Liver (tissue), 9 donors: ENCODE data around the gene TMEM18. TPM values are rescaled to one million over a fixed set of nuclear protein-coding genes. Genes with fewer than 3 reads are reported as not detected.
A peak's percentile ranks its signal among the peaks of the same experiment; 100 is the strongest.

Experiments used
- DNase-seq: peaks from one replicate; pipeline ENCODE4 v3.0.0-alpha.2; 2017; ENCODE audit warnings: low spot score
- H3K27ac ChIP-seq, 2 donors: one replicate each; pipeline ENCODE4 v1.7.0; 2013; ENCODE audit warnings: inconsistent platforms in 2 of 2, low read length in 2 of 2, control low read depth in 1 of 2, low read depth in 1 of 2, mild to moderate bottlenecking in 1 of 2
- H3K27me3 ChIP-seq, 4 donors: one replicate each; pipeline versions ENCODE4 v1.6.1 to v1.7.0; 2013; ENCODE audit warnings: low read length in 3 of 4, inconsistent platforms in 1 of 4, mild to moderate bottlenecking in 1 of 4, moderate library complexity in 1 of 4; ENCODE audit not compliant: control insufficient read depth in 4 of 4, insufficient read depth in 4 of 4
- H3K36me3 ChIP-seq, 4 donors: one replicate each; pipeline versions ENCODE4 v1.6.1 to v1.7.0; 2013; ENCODE audit warnings: low read length in 3 of 4, mild to moderate bottlenecking in 3 of 4, low read depth in 1 of 4, moderate library complexity in 1 of 4; ENCODE audit not compliant: control insufficient read depth in 4 of 4, insufficient read depth in 3 of 4
- H3K4me1 ChIP-seq, 4 donors: one replicate each; pipeline versions ENCODE4 v1.6.1 to v1.7.0; 2013; ENCODE audit warnings: low read length in 3 of 4, mild to moderate bottlenecking in 3 of 4, moderate library complexity in 1 of 4; ENCODE audit not compliant: control insufficient read depth in 4 of 4, insufficient read depth in 4 of 4
- H3K4me3 ChIP-seq, 3 donors: one replicate each; pipeline versions ENCODE4 v1.6.1 to v1.7.0; 2013; ENCODE audit warnings: low read length in 3 of 3, control low read depth in 1 of 3, low read depth in 1 of 3, mild to moderate bottlenecking in 1 of 3
- H3K9ac ChIP-seq, 2 donors: one replicate each; pipeline ENCODE4 v1.7.0; 2013; ENCODE audit warnings: low read length in 2 of 2, mild to moderate bottlenecking in 2 of 2, moderate library complexity in 2 of 2, control low read depth in 1 of 2, low read depth in 1 of 2
- H3K9me3 ChIP-seq, 4 donors: one replicate each; pipeline versions ENCODE4 v1.6.1 to v1.7.0; 2013; ENCODE audit warnings: low read length in 3 of 4; ENCODE audit not compliant: control insufficient read depth in 4 of 4
- EGR1 ChIP-seq, 2 donors: IDR thresholded peaks; 2 replicates each; pipeline ENCODE4 v1.6.1; 2016 to 2018; ENCODE audit warnings: antibody characterized with exemption in 2 of 2, low read depth in 2 of 2
- FOXA2 ChIP-seq: IDR thresholded peaks from 2 replicates; pipeline ENCODE4 v1.6.1; 2016; ENCODE audit warnings: antibody characterized with exemption
- HNF4G ChIP-seq: IDR thresholded peaks from 2 replicates; pipeline ENCODE4 v1.6.1; 2016; ENCODE audit warnings: antibody characterized with exemption
- JUND ChIP-seq, 2 donors: IDR thresholded peaks; 2 replicates each; pipeline ENCODE4 v1.6.1; 2016; ENCODE audit warnings: antibody characterized with exemption in 2 of 2
- MAX ChIP-seq: IDR thresholded peaks from 2 replicates; pipeline ENCODE4 v1.6.1; 2016; ENCODE audit warnings: antibody characterized with exemption
- NR2F2 ChIP-seq: IDR thresholded peaks from 2 replicates; pipeline ENCODE4 v1.6.1; 2016; ENCODE audit warnings: antibody characterized with exemption
- RAD21 ChIP-seq, 2 donors: IDR thresholded peaks; 2 replicates each; pipeline ENCODE4 v1.6.1; 2016; ENCODE audit warnings: antibody characterized with exemption in 2 of 2, mild to moderate bottlenecking in 2 of 2
- REST ChIP-seq: IDR thresholded peaks from 2 replicates; pipeline ENCODE4 v1.6.1; 2016; ENCODE audit warnings: antibody characterized with exemption, mild to moderate bottlenecking
- RXRA ChIP-seq, 2 donors: IDR thresholded peaks; 2 replicates each; pipeline ENCODE4 v1.6.1; 2017 to 2018; ENCODE audit warnings: antibody characterized with exemption in 2 of 2, mild to moderate bottlenecking in 1 of 2
- SP1 ChIP-seq: IDR thresholded peaks from 2 replicates; pipeline ENCODE4 v1.6.1; 2018; ENCODE audit warnings: antibody characterized with exemption, mild to moderate bottlenecking
- TAF1 ChIP-seq: conservative IDR thresholded peaks from 2 replicates; pipeline ENCODE4 v1.6.1; 2016; ENCODE audit warnings: antibody characterized with exemption, mild to moderate bottlenecking
- YY1 ChIP-seq: IDR thresholded peaks from 2 replicates; pipeline ENCODE4 v1.6.1; 2016; ENCODE audit warnings: antibody characterized with exemption, mild to moderate bottlenecking
- WGBS: extraction: QIAGEN DNeasy Blood & Tissue Kit; methylation state at CpG from one replicate; pipeline ENCODE4 v1.1.7; 2013; 5-methylcytosine and 5-hydroxymethylcytosine counted together
- polyA plus RNA-seq, 2 donors: library from polyadenylated mRNA; stranded (reverse) in 1 of 2; unstranded in 1 of 2; fragments of 200-250 nt in 1 of 2; fragments of >200 nt in 1 of 2; fragmentation: Nextera tagmentation in 1 of 2; extraction: Ambion mirVana in 1 of 2; gene quantifications; one replicate each; pipeline versions ENCODE4 v1.2.1 to v1.2.3, GENCODE V29; 2013 to 2015
- total RNA-seq, 2 donors: library from RNA; depleted of rRNA; stranded (reverse); fragments of >200 nt; gene quantifications; one replicate each; pipeline ENCODE4 v1.2.3, GENCODE V29; 2014
- TF ChIP-seq, protein P1 (sequence below): fragments of 150-350 bp; IDR thresholded peaks from 2 replicates; pipeline ENCODE4 v1.5.1; 2017; ENCODE audit warnings: improper control_type of control experiment, low read depth, low read length; ENCODE audit not compliant: missing input control
- TF ChIP-seq, protein P2 (sequence below): IDR thresholded peaks from 2 replicates; pipeline ENCODE4 v1.6.1; 2016; ENCODE audit warnings: antibody characterized with exemption
- TF ChIP-seq, protein P3 (sequence below): IDR thresholded peaks from 2 replicates; pipeline ENCODE4 v1.6.1; 2016; ENCODE audit warnings: antibody characterized with exemption
- donor health status: healthy.
- donor health status: healthy.
- donor health status: healthy.
- donor health status: healthy.
- donor health status: healthy.

The TMEM18 gene
- total and polyA plus RNA-seq, 4 donors = 8.4 to 29.3 (median 10.9) TPM

- H3K36me3 ChIP-seq = peaks cover 14 to 45% (median 24%) of the 10 kb centered on the region in 4 donors
- peaks cover 0 to 15% (median 8%) of the 10 kb centered on the region in 4 donors for H3K4me1 ChIP-seq
- 90% methylated on average over 18 of the region's 18 CpGs for WGBS
- no peak overlapping the region for H3K9ac ChIP-seq
- H3K4me3 ChIP-seq = no peak overlapping the region
- no peak for TF ChIP-seq FOXA2
- no peak for TF ChIP-seq SP1
- no peak for TF ChIP-seq REST
- TF ChIP-seq, protein P1, sequence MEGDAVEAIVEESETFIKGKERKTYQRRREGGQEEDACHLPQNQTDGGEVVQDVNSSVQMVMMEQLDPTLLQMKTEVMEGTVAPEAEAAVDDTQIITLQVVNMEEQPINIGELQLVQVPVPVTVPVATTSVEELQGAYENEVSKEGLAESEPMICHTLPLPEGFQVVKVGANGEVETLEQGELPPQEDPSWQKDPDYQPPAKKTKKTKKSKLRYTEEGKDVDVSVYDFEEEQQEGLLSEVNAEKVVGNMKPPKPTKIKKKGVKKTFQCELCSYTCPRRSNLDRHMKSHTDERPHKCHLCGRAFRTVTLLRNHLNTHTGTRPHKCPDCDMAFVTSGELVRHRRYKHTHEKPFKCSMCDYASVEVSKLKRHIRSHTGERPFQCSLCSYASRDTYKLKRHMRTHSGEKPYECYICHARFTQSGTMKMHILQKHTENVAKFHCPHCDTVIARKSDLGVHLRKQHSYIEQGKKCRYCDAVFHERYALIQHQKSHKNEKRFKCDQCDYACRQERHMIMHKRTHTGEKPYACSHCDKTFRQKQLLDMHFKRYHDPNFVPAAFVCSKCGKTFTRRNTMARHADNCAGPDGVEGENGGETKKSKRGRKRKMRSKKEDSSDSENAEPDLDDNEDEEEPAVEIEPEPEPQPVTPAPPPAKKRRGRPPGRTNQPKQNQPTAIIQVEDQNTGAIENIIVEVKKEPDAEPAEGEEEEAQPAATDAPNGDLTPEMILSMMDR = no peak
- TF ChIP-seq NR2F2 = no peak
- TF ChIP-seq MAX = no peak
- no peak for TF ChIP-seq TAF1
- no peak for TF ChIP-seq RAD21 (IDR thresholded peaks at IDR 0.05)
- TF ChIP-seq JUND (IDR thresholded peaks at IDR 0.05) = no peak
- H3K27me3 ChIP-seq = no peaks in the 10 kb centered on the region
- peak; percentile 32 for DNase-seq
- H3K27ac ChIP-seq = no peak overlapping the region
- H3K9me3 ChIP-seq = no peaks in the 10 kb centered on the region
Measured at GRCh38 chr2:671787-672605, 5.2 kb downstream of the TMEM18 start.

- peaks cover 0 to 3% (median 2%) of the 10 kb centered on the region in 4 donors for H3K9me3 ChIP-seq
- no peak overlapping the region for H3K9ac ChIP-seq
- no peak overlapping the region for H3K27ac ChIP-seq
- H3K27me3 ChIP-seq = no peaks in the 10 kb centered on the region
- DNase-seq = peak; percentile 13
- WGBS = 85% methylated on average over 8 of the region's 9 CpGs
- peaks cover 0 to 10% (median 4%) of the 10 kb centered on the region in 4 donors for H3K4me1 ChIP-seq
- H3K4me3 ChIP-seq = no peak overlapping the region
- TF ChIP-seq MAX = no peak
- no peak for TF ChIP-seq HNF4G
- no peak for TF ChIP-seq RXRA (IDR thresholded peaks at IDR 0.05)
- TF ChIP-seq TAF1 = no peak
- no peak for TF ChIP-seq FOXA2
- no peak for TF ChIP-seq YY1
- TF ChIP-seq, protein P2, sequence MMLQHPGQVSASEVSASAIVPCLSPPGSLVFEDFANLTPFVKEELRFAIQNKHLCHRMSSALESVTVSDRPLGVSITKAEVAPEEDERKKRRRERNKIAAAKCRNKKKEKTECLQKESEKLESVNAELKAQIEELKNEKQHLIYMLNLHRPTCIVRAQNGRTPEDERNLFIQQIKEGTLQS = no peak
- no peak for TF ChIP-seq EGR1 (IDR thresholded peaks at IDR 0.05; ENCODE audit: low read depth in 2 of 2)
- TF ChIP-seq, protein P1 = no peak
- TF ChIP-seq RAD21 (IDR thresholded peaks at IDR 0.05) = no peak
- TF ChIP-seq NR2F2 = no peak
- TF ChIP-seq JUND (IDR thresholded peaks at IDR 0.05) = no peak
- TF ChIP-seq, protein P3, sequence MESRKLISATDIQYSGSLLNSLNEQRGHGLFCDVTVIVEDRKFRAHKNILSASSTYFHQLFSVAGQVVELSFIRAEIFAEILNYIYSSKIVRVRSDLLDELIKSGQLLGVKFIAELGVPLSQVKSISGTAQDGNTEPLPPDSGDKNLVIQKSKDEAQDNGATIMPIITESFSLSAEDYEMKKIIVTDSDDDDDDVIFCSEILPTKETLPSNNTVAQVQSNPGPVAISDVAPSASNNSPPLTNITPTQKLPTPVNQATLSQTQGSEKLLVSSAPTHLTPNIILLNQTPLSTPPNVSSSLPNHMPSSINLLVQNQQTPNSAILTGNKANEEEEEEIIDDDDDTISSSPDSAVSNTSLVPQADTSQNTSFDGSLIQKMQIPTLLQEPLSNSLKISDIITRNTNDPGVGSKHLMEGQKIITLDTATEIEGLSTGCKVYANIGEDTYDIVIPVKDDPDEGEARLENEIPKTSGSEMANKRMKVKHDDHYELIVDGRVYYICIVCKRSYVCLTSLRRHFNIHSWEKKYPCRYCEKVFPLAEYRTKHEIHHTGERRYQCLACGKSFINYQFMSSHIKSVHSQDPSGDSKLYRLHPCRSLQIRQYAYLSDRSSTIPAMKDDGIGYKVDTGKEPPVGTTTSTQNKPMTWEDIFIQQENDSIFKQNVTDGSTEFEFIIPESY = no peak
- peaks cover 14 to 50% (median 30%) of the 10 kb centered on the region in 4 donors for H3K36me3 ChIP-seq
Measured at GRCh38 chr2:671072-671471, 6.1 kb downstream of the TMEM18 start.
